22Rv1 (cell line): ENCODE measurements around the gene DNAJA4.

ENCODE experiments used
- CTCF ChIP-seq: fragments of 450-650 bp; IDR thresholded peaks from 2 replicates; pipeline ENCODE4 v1.5.1; 2017; ENCODE audit warnings: mild to moderate bottlenecking
- ZFX ChIP-seq: fragments of 450-650 bp; IDR thresholded peaks from 2 replicates; pipeline ENCODE4 v1.6.1; 2017; ENCODE audit warnings: antibody characterized with exemption, borderline replicate concordance

GRCh38 chr15:78282324-78282723 is 18.0 kb downstream of the DNAJA4 start:
- no peak for TF ChIP-seq CTCF
- no peak for TF ChIP-seq ZFX
